ENCODE results near the gene NAA80.
"Not testable (repeated sequence)": the region's sequence is repeated elsewhere in the genome, so short reads cannot be mapped to it uniquely, and the experiment has no call there.

The NAA80 gene

DNA sequence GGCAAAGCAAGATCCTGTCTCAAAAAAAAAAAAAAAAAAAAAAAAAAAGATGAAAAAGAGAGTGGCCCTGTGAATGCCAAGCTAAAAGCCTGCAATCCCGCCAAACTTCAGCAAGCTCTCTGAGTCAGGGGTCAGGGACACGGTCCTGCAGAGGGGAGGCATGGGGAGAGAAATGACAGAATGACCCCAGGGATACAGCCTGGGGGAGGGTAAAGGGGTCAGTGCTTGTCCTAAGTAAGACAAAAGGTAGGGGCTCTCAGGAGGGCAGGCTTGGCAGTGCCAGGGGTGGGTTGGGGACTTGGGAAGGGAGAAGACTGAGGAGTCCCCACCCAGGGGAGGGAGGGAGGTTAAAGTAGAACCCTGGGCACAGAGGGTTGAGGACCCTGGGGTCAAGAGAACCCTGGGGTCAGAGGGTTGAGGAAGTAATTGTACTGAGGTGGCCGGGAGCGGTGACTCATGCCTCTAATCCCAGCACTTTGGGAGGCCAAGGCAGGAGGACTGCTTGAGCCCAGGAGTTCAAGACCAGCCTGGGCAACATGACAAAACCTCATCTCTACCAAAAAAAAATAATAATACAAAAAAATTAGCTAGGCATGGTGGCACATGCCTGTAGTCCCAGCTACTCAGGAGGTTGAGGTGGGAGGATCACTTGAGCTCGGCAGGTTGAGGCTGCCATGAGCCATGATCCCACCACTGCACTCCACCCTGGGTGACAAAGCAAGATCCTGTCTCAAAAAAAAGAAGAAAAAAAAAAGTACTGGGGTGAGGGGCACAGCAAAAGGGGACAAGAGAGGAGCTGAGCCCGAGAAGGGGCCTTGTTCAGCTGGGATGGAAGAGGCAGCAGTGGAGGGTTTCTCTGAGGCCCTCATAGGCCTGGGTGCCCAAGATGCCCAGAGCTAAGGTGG, 35.5 kb downstream of the NAA80 start:
- Histone ChIP-seq H3K27me3 (ENCODE audit: control insufficient read depth, insufficient read depth, low read length) (no peaks in the 10 kb centered on the region), H3K4me2 (ENCODE audit: low read length) (no peak overlapping the region), H3K4me1 (peaks cover 64% of the 10 kb centered on the region), H3K9ac (no peak overlapping the region), H2AFZ (no peak overlapping the region), H3K79me2 (no peaks in the 10 kb centered on the region), H3K4me3 (ENCODE audit: low read depth, low read length) (no peak overlapping the region), H3K27ac (peak overlapping the region; percentile 98), H3K36me3 (ENCODE audit: control insufficient read depth, insufficient read depth, low read length) (no peaks in the 10 kb centered on the region), H3K9me3 (ENCODE audit: control insufficient read depth, low read length) (no peaks in the 10 kb centered on the region)
- no peak for TF ChIP-seq CTCF (IDR thresholded peaks at IDR 0.05)

- no peak for TF ChIP-seq CTCF (IDR thresholded peaks at IDR 0.05)
- Histone ChIP-seq H3K27me3 (ENCODE audit: control insufficient read depth, insufficient read depth, low read length) (no peaks in the 10 kb centered on the region), H3K36me3 (ENCODE audit: control insufficient read depth, insufficient read depth, low read length) (no peaks in the 10 kb centered on the region), H3K9me3 (ENCODE audit: control insufficient read depth, low read length) (no peaks in the 10 kb centered on the region), H3K4me3 (ENCODE audit: low read depth, low read length) (no peak overlapping the region), H3K9ac (no peak overlapping the region), H3K27ac (peak overlapping the region; percentile 15), H3K4me1 (peaks cover 55% of the 10 kb centered on the region), H2AFZ (no peak overlapping the region), H3K79me2 (no peaks in the 10 kb centered on the region), H3K4me2 (ENCODE audit: low read length) (no peak overlapping the region)
Observed at GRCh38 chr3:50262778-50263177, 36.4 kb downstream of the NAA80 start.

DNA sequence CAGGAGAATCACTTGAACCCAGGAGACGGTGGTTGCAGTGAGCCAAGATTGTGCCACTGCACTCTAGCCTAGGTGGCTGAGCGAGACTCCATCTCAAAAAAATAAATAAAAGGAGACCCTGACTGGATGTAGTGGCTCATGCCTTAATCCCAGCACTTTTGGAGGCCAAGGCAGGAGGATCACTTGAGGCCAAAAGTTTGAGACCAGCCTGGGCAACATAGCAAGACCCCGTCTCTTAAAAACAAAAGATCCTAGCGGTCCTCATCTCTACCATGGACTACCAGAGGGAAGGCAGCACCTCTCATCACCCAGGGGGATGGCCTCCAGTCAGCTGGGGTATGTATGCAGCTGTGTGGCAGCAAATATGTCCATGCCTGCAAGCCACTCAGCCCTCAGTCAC, 37.0 kb downstream of the NAA80 start:
- not testable (repeated sequence) for H2AFZ ChIP-seq; H3K27me3 ChIP-seq (ENCODE audit: control insufficient read depth, insufficient read depth, low read length); H3K36me3 ChIP-seq (ENCODE audit: control insufficient read depth, insufficient read depth, low read length); H3K4me2 ChIP-seq (ENCODE audit: low read length); H3K79me2 ChIP-seq; H3K4me3 ChIP-seq (ENCODE audit: low read depth, low read length); H3K27ac ChIP-seq; H3K9ac ChIP-seq; H3K9me3 ChIP-seq (ENCODE audit: control insufficient read depth, low read length)
- peaks cover 49% of the 10 kb centered on the region for H3K4me1 ChIP-seq

DNA sequence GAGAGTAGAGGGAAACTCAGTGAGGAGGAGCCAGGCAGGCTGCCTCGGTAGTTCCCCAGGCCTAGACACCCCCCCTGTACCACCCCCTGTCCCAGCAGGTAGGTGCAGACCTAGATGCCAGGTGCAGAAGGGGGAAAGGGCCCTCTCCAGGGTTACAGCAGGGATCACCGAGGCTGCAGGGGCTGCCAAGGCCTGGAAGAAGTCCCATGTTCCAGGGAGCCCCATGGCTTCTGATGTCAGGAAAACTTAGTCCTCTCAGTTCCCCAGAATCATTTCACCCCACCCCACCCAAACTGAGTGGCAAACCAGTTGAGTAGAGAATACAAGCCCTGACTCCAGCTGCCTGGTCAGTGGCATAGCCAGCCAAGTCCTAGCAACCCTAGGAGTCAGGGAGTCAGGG, 37.7 kb downstream of the NAA80 start:
- Histone ChIP-seq H3K4me3 (ENCODE audit: low read depth, low read length) (no peak overlapping the region), H3K9me3 (ENCODE audit: control insufficient read depth, low read length) (no peaks in the 10 kb centered on the region), H2AFZ (no peak overlapping the region), H3K4me2 (ENCODE audit: low read length) (no peak overlapping the region), H3K36me3 (ENCODE audit: control insufficient read depth, insufficient read depth, low read length) (no peaks in the 10 kb centered on the region), H3K9ac (no peak overlapping the region), H3K79me2 (no peaks in the 10 kb centered on the region), H3K27ac (peak overlapping the region; percentile 89), H3K4me1 (peaks cover 43% of the 10 kb centered on the region), H3K27me3 (ENCODE audit: control insufficient read depth, insufficient read depth, low read length) (no peaks in the 10 kb centered on the region)
- TF ChIP-seq CTCF (IDR thresholded peaks at IDR 0.05) = no peak

- peak overlapping the region; percentile 89 for H3K27ac ChIP-seq
- peak overlapping the region; percentile 45 for H3K4me2 ChIP-seq (ENCODE audit: low read length)
- peak overlapping the region; percentile 25 for H3K4me3 ChIP-seq (ENCODE audit: low read depth, low read length)
- H3K27me3 ChIP-seq (ENCODE audit: control insufficient read depth, insufficient read depth, low read length) = no peaks in the 10 kb centered on the region
- H3K36me3 ChIP-seq (ENCODE audit: control insufficient read depth, insufficient read depth, low read length) = no peaks in the 10 kb centered on the region
- TF ChIP-seq CTCF (IDR thresholded peaks at IDR 0.05) = no peak
- peaks cover 38% of the 10 kb centered on the region for H3K4me1 ChIP-seq
- H3K9ac ChIP-seq = no peak overlapping the region
- no peaks in the 10 kb centered on the region for H3K9me3 ChIP-seq (ENCODE audit: control insufficient read depth, low read length)
- peak overlapping the region; percentile 61 for H2AFZ ChIP-seq
- no peaks in the 10 kb centered on the region for H3K79me2 ChIP-seq
Observed at GRCh38 chr3:50260942-50261441, 38.2 kb downstream of the NAA80 start.

All from parathyroid adenoma (tissue), 2 donors.